Stimulated activated CD8-positive, alpha-beta memory T cell treated with anti-CD3 and anti-CD28 coated beads, Interleukin-4, amount 100 ng/mL, for 4 hours (primary cell): Measurements from ENCODE around the gene CDX1.

Source experiments
- DNase-seq, 2 donors: peaks; one replicate each; pipeline ENCODE4 v3.0.0-alpha.2; 2020; ENCODE audit warnings: low read depth in 2 of 2, low spot score in 1 of 2

Gene CDX1

DNA sequence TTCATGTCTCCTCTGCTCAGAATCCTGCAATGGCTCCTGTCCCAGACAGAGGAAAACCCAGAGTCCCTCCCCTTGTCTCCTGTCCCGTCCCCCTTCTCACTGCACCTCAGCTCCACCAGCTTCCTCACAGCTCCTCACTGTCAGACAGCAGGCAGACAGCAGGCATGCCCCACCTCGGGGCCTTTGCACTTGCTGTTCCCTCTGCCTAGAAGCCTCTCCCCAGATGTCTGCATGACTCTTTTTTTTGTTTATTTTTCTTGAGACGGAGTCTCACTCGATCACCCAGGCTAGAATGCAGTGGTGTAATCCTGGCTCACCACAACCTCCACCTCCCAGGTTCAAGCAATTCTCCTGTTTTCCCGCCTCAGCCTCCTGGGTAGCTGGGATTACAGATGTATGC, 14.4 kb downstream of the CDX1 start:
- no peak for DNase-seq

DNA sequence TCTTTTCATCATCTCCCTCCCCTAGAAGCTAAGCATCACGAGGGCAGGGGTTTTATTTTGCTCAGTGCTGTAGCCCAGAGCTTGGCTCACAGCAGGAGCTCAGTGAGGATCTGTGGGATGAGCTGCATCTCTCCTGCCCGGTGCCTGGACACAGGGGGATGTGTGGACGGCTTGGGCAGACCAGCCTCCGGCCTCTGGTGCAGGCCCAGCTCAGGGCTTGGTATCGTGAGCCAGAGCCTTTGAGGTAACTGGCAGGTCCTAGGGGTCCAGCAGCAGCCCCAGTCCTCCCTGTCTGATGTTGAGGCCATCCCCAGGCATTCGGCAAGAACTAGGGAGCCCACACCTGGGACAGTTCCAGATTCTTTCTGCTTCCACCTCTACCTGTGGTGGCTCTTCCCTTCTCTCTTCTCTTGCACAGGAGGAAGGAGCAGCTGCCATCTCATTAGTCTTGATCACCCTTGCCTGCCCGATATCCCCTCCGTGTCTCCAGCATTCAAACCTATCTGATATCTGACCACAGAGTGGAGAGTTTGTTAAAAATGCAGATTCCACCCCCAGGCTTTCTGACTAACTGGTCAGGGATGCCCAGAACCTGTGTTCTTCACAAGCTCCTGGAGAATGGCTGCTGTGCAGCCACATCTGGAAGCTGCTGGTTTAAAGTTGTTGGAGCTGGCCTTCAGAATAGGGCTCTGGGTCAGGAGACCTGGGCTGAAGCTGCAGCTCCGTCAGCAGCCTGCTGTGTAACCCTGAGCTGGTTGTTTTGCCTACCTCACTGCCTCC, 15.4 kb downstream of the CDX1 start:
- DNase-seq = no peak

DNA sequence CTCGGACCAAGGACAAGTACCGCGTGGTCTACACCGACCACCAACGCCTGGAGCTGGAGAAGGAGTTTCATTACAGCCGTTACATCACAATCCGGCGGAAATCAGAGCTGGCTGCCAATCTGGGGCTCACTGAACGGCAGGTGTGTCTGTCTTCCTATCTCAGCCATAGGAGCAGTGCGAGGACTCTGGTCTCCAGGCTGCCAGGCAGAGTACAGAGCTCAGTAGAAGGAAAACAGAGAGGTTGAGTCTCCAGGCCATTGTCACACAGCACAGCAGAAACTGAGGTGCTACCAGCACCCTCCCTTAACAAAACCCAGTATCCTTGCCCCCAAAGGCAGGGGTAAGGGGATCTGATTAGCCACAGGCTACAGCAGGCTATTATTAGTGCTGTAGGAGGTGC, 16.2 kb downstream of the CDX1 start:
- no peak for DNase-seq

DNA sequence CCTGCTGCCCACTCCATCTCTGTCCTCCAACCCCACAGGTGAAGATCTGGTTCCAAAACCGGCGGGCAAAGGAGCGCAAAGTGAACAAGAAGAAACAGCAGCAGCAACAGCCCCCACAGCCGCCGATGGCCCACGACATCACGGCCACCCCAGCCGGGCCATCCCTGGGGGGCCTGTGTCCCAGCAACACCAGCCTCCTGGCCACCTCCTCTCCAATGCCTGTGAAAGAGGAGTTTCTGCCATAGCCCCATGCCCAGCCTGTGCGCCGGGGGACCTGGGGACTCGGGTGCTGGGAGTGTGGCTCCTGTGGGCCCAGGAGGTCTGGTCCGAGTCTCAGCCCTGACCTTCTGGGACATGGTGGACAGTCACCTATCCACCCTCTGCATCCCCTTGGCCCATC, 16.9 kb downstream of the CDX1 start:
- no peak for DNase-seq

DNA sequence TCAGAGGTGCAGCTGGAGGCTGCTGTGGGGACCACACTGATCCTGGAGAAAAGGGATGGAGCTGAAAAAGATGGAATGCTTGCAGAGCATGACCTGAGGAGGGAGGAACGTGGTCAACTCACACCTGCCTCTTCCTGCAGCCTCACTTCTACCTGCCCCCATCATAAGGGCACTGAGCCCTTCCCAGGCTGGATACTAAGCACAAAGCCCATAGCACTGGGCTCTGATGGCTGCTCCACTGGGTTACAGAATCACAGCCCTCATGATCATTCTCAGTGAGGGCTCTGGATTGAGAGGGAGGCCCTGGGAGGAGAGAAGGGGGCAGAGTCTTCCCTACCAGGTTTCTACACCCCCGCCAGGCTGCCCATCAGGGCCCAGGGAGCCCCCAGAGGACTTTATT, 17.4 kb downstream of the CDX1 start:
- DNase-seq = no peak

DNA sequence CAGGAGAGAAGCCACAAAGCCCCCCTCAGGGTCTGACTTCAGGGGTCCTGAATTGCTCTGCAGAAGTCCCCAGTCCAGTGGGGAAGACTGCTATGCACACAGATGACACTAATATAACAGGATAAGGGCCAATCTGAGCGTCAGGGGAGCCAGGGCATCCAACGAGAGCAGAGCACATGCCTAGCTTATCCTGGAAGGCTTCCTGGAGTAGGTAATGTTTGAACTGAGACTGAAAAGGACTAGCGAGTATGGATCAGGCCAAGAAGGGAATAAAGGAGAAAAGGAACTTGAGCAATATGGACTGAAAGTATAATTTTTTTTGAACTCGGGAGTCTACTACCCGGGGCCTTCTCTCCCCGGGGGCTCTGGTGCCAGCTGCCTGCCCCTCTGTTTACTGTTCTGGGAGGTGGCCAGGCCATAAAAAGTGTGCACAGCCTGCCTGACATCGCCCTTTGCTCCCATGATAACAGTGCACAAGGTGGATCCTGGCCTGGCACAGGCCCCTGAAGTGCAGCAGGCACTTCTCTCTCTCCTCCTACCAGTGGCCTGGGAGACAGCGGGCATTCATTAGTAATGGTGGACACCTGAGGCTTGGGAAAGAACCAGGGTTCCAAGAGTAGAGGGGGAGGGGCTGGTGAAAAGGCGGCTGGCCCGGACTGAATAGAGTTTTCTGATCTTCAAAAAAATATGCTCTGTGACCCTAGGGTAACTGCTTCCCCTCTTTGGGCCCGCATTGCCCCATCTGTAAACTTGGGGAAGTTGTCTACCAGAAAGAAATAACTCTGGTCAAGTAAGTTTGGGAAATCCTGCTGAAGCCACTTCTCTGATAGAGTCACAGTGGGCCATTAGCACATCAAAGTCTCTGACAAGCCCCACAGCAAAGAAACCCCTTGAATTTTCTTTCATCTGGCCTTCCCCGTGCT, 18.7 kb downstream of the CDX1 start:
- DNase-seq = no peak

DNA sequence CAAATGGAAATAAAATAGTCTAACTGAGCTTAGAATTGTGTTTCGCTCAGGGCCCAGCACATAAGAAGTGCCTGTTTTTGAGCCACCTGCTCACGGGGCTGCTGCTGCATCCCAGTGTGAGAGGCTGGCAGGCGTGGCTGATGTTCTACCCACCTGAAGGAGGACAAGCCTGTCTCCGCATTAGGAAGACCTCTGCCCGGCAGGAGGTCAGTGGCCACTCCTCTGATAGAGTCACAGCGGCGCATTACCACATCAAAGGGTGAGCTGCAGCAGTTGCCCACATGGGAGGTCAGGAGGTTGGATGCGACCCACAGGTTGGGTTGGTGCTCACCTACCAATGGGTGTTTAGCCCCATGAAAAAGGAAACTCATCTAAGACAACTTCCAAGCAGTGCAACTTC, 19.6 kb downstream of the CDX1 start:
- no peak for DNase-seq

DNA sequence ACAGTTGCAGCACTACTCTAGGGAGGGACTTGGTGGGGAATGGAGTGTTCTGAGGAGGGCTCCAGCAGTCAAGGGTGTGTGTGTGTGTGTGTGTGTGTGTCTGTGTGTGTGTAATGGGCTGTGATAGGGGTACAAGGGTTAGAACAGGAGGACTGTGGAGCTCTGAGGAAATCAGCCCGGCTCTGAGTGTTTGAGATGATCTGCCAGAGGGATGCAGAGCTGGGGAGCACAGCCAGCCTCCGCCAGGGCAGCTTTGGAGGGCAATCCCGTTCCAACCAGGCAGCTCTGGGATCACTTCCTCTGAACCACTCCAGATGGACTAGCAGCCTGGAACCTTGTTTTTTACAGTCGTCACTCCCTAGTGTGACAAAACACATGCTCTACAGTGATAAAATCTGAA, 20.3 kb downstream of the CDX1 start:
- no peak for DNase-seq

DNA sequence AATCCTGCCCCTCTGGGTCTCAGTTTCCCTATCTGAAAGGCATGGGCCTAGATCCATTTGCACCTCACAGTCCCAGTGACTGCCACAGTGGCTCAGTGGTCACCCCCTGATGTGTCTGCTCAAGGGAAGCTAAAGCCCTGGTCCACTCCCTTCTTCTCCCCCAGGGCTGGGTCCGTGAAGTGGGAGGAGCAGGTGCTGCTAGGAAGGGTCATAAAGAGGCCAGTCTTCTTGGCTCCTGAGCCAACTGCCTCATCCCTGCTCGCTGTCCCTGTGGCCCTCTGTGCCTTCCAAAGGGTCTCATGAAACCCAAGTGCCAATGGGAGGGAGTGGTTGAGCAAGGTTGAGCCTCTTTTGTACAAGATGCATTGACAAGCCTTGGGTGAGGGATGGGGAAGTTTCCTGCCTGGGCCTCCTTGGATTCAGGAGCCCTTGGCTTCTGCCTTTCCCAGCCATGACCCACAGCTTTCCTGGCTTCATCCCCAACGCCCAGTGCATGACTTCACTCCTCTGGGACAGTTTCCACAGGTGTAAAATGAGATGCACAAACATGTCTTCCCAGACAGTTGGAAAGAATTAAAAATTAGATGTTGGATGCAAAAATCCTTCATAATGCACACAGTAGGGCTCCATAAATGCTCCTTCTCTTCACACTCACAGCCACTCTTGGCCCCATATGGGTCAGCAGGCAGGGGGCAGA, 21.7 kb downstream of the CDX1 start:
- no peak for DNase-seq

DNA sequence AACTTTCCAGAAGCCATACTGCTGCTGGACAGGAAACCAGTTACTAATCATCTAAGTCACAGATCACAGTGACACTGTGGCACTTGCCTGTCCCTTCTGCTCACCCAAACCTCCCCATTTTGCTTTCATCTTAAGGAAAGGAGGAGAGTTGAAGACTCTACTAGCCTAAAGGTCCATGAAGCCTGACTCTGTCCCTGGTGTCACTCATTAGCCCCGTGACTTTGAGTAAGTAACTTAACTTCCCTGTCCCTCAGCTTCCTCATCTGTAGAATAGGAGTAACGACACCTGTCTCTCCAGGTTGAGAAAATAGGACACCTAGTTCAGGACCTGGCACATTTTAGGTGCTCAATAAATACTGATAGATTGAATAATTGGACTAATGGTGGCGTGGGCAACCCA, 22.7 kb downstream of the CDX1 start:
- no peak for DNase-seq

DNA sequence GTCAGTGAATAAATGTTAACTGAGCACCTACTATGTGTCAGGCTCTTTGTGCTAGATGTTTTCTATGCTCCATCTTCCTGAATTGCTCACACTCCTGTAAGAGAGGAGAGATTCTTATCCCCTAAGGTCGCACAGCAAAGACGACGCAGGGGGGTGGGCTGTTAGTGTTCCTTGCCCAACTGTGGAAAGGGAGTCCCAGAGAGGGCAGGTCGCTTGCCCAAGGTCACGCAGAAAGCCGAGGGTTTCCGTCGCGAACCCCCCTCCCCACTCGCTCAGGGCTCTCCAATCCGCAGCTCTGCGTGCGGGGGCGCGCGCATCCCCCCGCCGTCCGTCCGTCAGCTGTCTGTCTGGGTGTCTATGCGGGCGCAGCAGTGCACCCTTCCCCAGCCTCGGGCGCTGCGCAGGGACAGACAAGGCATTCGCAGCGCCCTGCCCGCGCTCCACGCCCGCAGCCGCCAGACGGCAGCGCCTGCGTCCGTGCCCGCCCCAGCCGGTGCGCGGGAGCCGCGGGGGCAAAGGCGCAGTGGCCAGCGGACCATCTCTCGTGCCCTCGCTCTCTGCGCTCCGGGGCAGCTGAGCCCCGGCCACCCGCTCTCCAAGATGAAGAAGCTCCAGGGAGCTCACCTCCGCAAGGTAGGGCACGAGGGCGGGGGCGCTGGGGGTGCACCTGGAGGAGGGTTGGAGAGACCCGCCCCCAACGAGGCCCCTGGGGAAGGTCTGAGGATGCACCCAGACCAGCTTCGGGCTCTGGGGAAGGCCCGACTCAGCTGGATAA, 23.3 kb downstream of the CDX1 start, which contains the start of gene SLC6A7:
TSS of gene SLC6A7 (plus strand) at position 335 of the 775 bp plus-strand sequence. CDS start at position 601, 266 bp downstream.
- no peak for DNase-seq

DNA sequence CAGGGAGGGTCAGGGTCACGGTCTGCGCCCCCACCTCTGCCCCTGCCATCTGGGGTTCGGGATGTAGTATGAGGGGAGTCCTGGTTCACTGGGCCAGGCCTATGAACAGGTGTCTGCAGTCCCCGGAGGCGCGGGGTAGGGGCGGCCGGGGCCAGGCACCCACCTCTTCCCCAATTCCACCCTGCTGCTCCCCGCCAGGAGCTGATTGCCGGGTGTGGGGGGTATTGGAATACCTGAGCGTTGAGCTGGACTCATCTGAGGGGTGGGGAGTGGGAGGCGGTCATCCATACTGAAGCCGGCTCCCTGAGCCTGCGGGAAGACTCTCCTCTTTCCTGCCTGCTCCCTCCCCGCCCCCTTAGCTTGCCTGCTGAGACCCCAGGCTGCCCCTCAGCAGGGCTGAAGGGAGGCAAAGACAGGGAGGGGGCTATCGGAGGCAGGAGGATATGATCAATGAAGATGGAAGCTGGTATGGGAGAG, 24.0 kb downstream of the CDX1 start:
- DNase-seq = no peak

DNA sequence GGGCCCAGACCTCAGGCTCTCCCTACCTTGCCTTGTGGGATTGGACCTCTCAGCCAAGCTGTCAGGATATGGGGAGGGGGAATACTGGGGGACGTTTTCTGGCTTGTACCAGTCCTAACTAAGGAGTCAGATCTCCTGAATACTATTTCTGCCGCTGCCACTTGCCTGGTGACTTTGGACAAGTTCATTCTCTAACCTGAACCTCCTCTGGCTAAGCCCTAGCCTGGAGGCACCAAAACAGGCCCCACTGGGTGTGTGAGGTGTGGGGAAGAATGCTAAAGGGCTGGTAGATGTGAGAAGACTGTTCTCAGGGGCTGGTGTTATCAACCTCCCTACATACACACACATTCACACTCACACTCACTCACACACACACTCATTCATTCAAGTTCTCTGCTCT, 24.4 kb downstream of the CDX1 start:
- no peak for DNase-seq

DNA sequence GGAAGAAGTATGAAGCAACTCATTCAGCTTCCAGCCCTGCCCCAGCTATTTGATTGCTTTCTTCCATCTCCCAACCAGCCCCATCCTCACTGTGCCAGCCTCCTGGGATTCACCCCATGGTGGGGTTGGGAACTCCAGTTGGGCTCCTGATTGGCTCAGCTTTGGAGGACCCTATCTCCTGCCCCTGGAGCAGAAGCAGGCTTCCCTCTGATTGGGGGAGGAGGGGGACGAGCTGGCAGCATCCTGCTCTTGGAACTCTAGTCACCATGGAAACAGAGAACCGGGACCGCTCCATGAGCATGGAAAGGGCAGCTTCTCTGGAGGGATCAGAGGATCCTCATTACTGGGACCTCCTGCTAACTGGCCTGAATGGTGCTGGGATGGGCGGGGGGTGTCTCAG, 25.9 kb downstream of the CDX1 start:
- no peak for DNase-seq

DNA sequence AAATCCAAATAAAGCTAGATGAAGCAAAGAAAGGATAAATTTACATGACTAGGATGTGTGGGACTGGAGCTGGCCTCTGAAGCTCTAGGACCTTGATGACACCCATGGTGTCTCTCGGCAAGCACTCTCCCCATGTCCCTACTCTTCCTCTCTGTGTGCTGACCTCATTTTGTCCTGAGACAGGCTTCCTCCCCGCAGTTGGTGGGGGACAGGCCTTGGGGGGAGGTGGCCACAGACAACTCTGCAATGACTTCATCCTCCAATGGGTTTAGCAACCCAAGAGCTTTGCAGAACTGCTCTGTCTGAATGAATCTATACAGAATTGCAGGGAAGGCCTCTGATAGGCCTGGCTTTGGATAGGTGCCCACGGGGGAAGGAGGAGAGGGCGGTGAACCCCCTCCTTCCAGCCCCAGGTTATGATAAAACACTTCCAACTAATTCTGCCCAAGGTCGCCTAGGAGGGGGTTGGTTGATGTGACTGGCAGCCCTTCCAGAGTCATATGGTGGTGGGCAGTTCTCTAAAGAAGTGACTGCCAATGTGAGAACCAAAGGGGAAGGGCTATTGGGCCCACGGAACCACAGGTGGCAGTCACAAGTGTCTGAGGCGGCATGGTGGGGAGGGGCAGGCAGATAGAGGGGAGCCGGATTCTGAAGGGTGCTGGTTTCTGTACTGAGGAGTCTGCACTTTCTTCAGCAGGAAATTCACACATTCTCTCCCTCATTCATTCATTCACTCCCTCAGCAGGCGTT, 29.3 kb downstream of the CDX1 start:
- no peak for DNase-seq

DNA sequence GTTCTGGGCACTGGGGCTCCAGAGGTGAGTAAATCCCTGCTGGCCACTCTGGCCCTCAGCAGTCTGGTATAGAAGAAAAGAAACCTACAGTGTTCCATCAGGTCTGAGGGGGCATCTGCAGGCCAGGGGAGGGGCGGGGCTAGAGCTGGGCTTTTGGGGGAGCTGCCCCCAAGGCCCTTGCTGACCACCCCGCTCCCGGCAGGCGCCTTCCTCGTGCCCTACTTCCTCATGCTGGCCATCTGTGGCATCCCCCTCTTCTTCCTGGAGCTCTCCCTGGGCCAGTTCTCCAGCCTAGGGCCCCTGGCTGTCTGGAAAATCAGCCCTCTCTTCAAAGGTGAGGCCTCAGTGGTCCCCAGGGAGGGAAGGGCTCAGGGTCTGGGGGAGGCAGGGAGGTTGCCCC, 29.9 kb downstream of the CDX1 start:
- DNase-seq = no peak

DNA sequence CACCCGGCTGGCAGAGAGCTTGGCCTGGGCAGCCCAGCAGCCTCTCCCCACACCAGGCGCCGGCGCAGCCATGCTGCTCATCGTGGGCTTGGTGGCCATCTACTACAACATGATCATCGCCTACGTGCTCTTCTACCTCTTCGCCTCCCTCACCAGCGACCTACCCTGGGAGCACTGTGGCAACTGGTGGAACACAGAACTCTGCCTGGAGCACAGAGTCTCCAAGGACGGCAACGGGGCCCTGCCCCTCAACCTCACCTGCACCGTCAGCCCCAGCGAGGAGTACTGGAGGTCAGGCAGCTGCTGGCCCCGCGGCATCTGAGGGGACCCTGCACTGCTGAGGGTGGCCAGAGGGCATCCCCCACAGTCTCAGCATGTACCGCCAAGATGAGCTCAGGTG, 30.4 kb downstream of the CDX1 start:
- DNase-seq = no peak

DNA sequence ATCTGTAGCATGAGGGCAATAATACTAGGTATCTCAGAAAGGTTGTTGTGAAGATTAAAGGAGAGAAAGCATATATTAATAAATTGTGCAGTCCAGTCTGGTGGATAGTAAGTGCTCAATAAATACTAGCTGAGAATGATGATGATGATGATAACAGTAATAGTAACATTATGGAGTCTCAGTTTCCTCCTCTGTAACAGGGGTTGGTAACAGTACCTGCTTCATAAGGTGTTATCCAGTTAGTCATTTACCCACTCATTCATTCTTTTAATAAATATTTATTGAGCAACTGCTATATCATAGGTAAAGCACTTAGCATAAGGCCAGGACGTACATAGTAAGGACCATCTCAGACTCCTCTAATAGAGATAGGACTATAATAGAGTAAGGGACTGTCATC, 30.9 kb downstream of the CDX1 start:
- DNase-seq = no peak

DNA sequence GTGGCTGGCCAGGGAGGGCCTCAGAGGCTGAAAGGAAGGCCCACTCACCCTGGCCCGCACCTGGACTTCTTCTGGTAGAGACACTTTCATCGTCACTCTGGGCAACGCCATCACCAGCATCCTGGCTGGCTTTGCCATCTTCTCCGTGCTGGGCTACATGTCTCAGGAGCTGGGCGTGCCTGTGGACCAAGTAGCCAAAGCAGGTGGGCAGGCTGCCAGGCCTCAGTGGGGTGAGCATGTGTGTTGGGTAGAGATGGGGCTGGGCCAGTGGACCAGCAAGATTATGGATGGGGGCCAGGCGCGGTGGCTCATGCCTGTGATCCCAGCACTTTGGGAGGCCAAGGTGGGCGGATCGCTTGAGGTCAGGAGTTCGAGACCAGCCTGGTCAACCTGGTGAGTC, 35.9 kb downstream of the CDX1 start:
- no peak for DNase-seq
